H1 (cell line): ENCODE results near the gene RAB30. TPM values are rescaled to one million over a fixed set of nuclear protein-coding genes. Genes with fewer than 3 reads are reported as not detected.

Experiments
- CTCF ChIA-PET: fragments of 300-600 bp; sonication (Branson Sonifier 250); formaldehyde crosslinking; loops from one replicate; lab custom pipeline; 2021; ENCODE audit not compliant: partially characterized antibody; lab: Charles Lee
- POLR2A ChIA-PET: fragments of 300-600 bp; sonication (Branson Sonifier 250); formaldehyde crosslinking; loops from one replicate; lab custom pipeline; 2021; ENCODE audit warnings: inconsistent platforms; ENCODE audit not compliant: partially characterized antibody; lab: Charles Lee
- DNase-seq, 2 experiments: peaks; one replicate each; pipeline versions ENCODE4 v3.0.0 to v3.0.0-alpha.2; 2010 to 2022; ENCODE audit warnings: low spot score in 2 of 2, low read depth in 1 of 2, mixed read lengths in 1 of 2
- FAIRE-seq: peaks from 2 replicates; lab custom pipeline; 2011; peaks lifted over from hg19 to GRCh38; lab: Jason Lieb, UNC
- H2AFZ ChIP-seq: 2 replicates; pipeline ENCODE4 v1.8.1; 2012; ENCODE audit warnings: low read length, inconsistent platforms
- H2AK5ac ChIP-seq: 2 replicates; pipeline ENCODE4 v1.6.1; 2013; ENCODE audit warnings: low read depth, low read length
- H2BK120ac ChIP-seq: replicated peaks from 2 replicates; pipeline ENCODE3; 2013; ENCODE audit warnings: low read depth, low read length, inconsistent platforms
- H2BK12ac ChIP-seq: 2 replicates; pipeline ENCODE4 v1.6.1; 2013; ENCODE audit warnings: low read depth, low read length
- H2BK15ac ChIP-seq: 2 replicates; pipeline ENCODE4 v1.6.1; 2013; ENCODE audit warnings: low read length
- H2BK20ac ChIP-seq: 2 replicates; pipeline ENCODE4 v1.6.1; 2013; ENCODE audit warnings: low read length
- H2BK5ac ChIP-seq: 2 replicates; pipeline ENCODE4 v1.6.1; 2013; ENCODE audit warnings: low read depth, low read length
- H3K14ac ChIP-seq: 2 replicates; pipeline ENCODE4 v1.6.1; 2013; ENCODE audit warnings: inconsistent platforms; ENCODE audit not compliant: insufficient read length
- H3K18ac ChIP-seq: 2 replicates; pipeline ENCODE4 v1.6.1; 2013; ENCODE audit warnings: low read length; ENCODE audit errors: extremely low read depth
- H3K23ac ChIP-seq: 2 replicates; pipeline ENCODE4 v1.6.1; 2013; ENCODE audit warnings: inconsistent platforms; ENCODE audit not compliant: insufficient read length
- H3K23me2 ChIP-seq: 2 replicates; pipeline ENCODE4 v1.6.1; 2013; ENCODE audit warnings: low read depth, low read length
- H3K27ac ChIP-seq: 2 replicates; pipeline ENCODE4 v1.6.1; 2011; ENCODE audit warnings: low read depth, low read length, inconsistent platforms
- H3K27me3 ChIP-seq, 4 experiments: replicated peaks in 1 of 4; 1 replicate in 1 of 4; 2 replicates in 3 of 4; pipeline versions ENCODE4 v1.6.1 to v1.8.1; 2011 to 2013; ENCODE audit warnings: low read length in 3 of 4, mild to moderate bottlenecking in 3 of 4, inconsistent platforms in 2 of 4, mixed read lengths in 2 of 4, moderate library complexity in 1 of 4; ENCODE audit not compliant: control insufficient read depth in 3 of 4, insufficient read depth in 3 of 4; ENCODE audit errors: extremely low read depth in 1 of 4
- H3K36me3 ChIP-seq, 4 experiments: 2 replicates each; pipeline versions ENCODE4 v1.6.1 to v1.8.1; 2011 to 2013; ENCODE audit warnings: mild to moderate bottlenecking in 4 of 4, low read length in 3 of 4, moderate library complexity in 2 of 4, control low read depth in 1 of 4, inconsistent platforms in 1 of 4; ENCODE audit not compliant: insufficient read depth in 4 of 4, control insufficient read depth in 2 of 4
- H3K4ac ChIP-seq: replicated peaks from 2 replicates; pipeline ENCODE3; 2013; ENCODE audit warnings: low read length, low read depth, mixed read lengths, inconsistent platforms; ENCODE audit not compliant: insufficient read length
- H3K4me1 ChIP-seq, 4 experiments: replicated peaks in 1 of 4; 1 replicate in 1 of 4; 2 replicates in 3 of 4; pipeline versions ENCODE4 v1.6.1 to v1.8.1; 2011 to 2013; ENCODE audit warnings: low read length in 3 of 4, inconsistent platforms in 2 of 4, mixed read lengths in 1 of 4; ENCODE audit not compliant: insufficient read depth in 4 of 4, control insufficient read depth in 3 of 4
- H3K4me2 ChIP-seq, 2 experiments: 2 replicates each; pipeline versions ENCODE4 v1.6.1 to v1.8.1; 2011 to 2013; ENCODE audit warnings: low read depth in 2 of 2, low read length in 2 of 2, control low read depth in 1 of 2, inconsistent platforms in 1 of 2, mild to moderate bottlenecking in 1 of 2; ENCODE audit not compliant: insufficient read depth in 1 of 2
- H3K4me3 ChIP-seq, 4 experiments: fragments of 200-600, 300-600 bp in 1 of 4; sonication (generic), shearing (Covaris generic), sonication (Bioruptor Twin) in 1 of 4; 2 replicates each; pipeline versions ENCODE4 v1.5.1 to v1.8.1; 2011 to 2016; ENCODE audit warnings: low read length in 4 of 4, low read depth in 3 of 4, control low read depth in 2 of 4, inconsistent platforms in 2 of 4, mild to moderate bottlenecking in 2 of 4, mixed read lengths in 1 of 4, moderate library complexity in 1 of 4; ENCODE audit not compliant: insufficient read depth in 2 of 4; ENCODE audit errors: extremely low read depth in 1 of 4
- H3K56ac ChIP-seq: replicated peaks from 2 replicates; pipeline ENCODE3; 2013; ENCODE audit warnings: low read depth, mild to moderate bottlenecking, mixed read lengths, low read length, inconsistent platforms; ENCODE audit not compliant: insufficient read length
- H3K79me1 ChIP-seq: 2 replicates; pipeline ENCODE4 v1.6.1; 2013; ENCODE audit warnings: low read depth, low read length, control low read depth
- H3K79me2 ChIP-seq, 2 experiments: 2 replicates each; pipeline versions ENCODE4 v1.6.1 to v1.8.1; 2012 to 2013; ENCODE audit warnings: low read length in 2 of 2, mild to moderate bottlenecking in 2 of 2, inconsistent platforms in 1 of 2; ENCODE audit not compliant: insufficient read depth in 2 of 2, control insufficient read depth in 1 of 2
- H3K9ac ChIP-seq, 4 experiments: replicated peaks in 1 of 4; 1 replicate in 1 of 4; 2 replicates in 3 of 4; pipeline versions ENCODE4 v1.6.1 to v1.8.1; 2011 to 2013; ENCODE audit warnings: low read depth in 3 of 4, low read length in 3 of 4, control low read depth in 2 of 4, mild to moderate bottlenecking in 2 of 4, moderate library complexity in 2 of 4, inconsistent platforms in 1 of 4; ENCODE audit errors: extremely low read depth in 1 of 4
- H3K9me3 ChIP-seq, 2 experiments: 2 replicates each; pipeline versions ENCODE4 v1.6.1 to v1.8.1; 2012 to 2013; ENCODE audit warnings: mild to moderate bottlenecking in 2 of 2, moderate library complexity in 2 of 2, control low read depth in 1 of 2, inconsistent platforms in 1 of 2, low read depth in 1 of 2, low read length in 1 of 2, mixed read lengths in 1 of 2; ENCODE audit not compliant: insufficient read depth in 2 of 2
- H4K20me1 ChIP-seq, 2 experiments: replicated peaks in 1 of 2; 2 replicates each; pipeline versions ENCODE3 to v1.8.1; 2011 to 2013; ENCODE audit warnings: inconsistent platforms in 2 of 2, low read length in 2 of 2, mild to moderate bottlenecking in 1 of 2; ENCODE audit not compliant: insufficient read depth in 2 of 2, control insufficient read depth in 1 of 2
- H4K5ac ChIP-seq: 2 replicates; pipeline ENCODE4 v1.6.1; 2013; ENCODE audit warnings: low read length, low read depth, mixed read lengths, inconsistent platforms; ENCODE audit not compliant: insufficient read length
- H4K8ac ChIP-seq: 2 replicates; pipeline ENCODE4 v1.8.0; 2013; ENCODE audit warnings: mild to moderate bottlenecking, moderate library complexity, low read length, inconsistent platforms; ENCODE audit not compliant: insufficient read depth; ENCODE audit errors: extremely low read depth
- H4K91ac ChIP-seq: replicated peaks from 2 replicates; pipeline ENCODE3; 2013; ENCODE audit warnings: low read length, mixed read lengths, inconsistent platforms; ENCODE audit not compliant: insufficient read length
- CHD1 ChIP-seq: IDR thresholded peaks from 2 replicates; pipeline ENCODE4 v1.6.1; 2012; ENCODE audit warnings: low read depth, low read length, improper control_type of control experiment
- CHD2 ChIP-seq: IDR thresholded peaks from 2 replicates; pipeline ENCODE4 v1.6.1; 2012; ENCODE audit warnings: low read length, improper control_type of control experiment
- EGR1 ChIP-seq: IDR thresholded peaks from 2 replicates; pipeline ENCODE4 v1.6.1; 2011; ENCODE audit warnings: low read depth, low read length, borderline replicate concordance
- NRF1 ChIP-seq: IDR thresholded peaks from 2 replicates; pipeline ENCODE4 v1.6.1; 2011; ENCODE audit warnings: mild to moderate bottlenecking, low read depth, low read length, improper control_type of control experiment
- SIRT6 ChIP-seq: IDR thresholded peaks from one replicate; pipeline ENCODE4 v1.7.1; 2012; ENCODE audit warnings: low read length, inconsistent platforms
- SP2 ChIP-seq: IDR thresholded peaks from 2 replicates; pipeline ENCODE4 v1.6.1; 2012; ENCODE audit warnings: mild to moderate bottlenecking, low read length, inconsistent platforms
- WGBS, 2 experiments: shearing (Covaris generic) in 1 of 2; methylation state at CpG; one replicate each; pipeline versions ENCODE4 v1.1.6 to v1.1.7; 2013 to 2015; ENCODE audit warnings: low lambda C conversion rate in 2 of 2, mixed read lengths in 2 of 2, inconsistent platforms in 1 of 2, low coverage in 1 of 2, missing lambda C conversion rate in 1 of 2; ENCODE audit not compliant: insufficient replicate concordance in 2 of 2, insufficient coverage in 1 of 2, insufficient read length in 1 of 2; ENCODE audit errors: extremely low coverage in 1 of 2, missing lambda C conversion rate in 1 of 2; 5-methylcytosine and 5-hydroxymethylcytosine counted together
- polyA plus RNA-seq, 7 experiments: library from polyadenylated mRNA; depleted of rRNA in 3 of 7; stranded (reverse) in 5 of 7; unstranded in 2 of 7; fragments of >200 nt in 5 of 7; fragments of 200-250 nt in 2 of 7; gene quantifications; 1 replicate in 5 of 7; 2 replicates in 1 of 7; 4 replicates in 1 of 7; pipeline versions ENCODE4 v1.2.1 to v1.2.3, GENCODE V29; 2011 to 2013; ENCODE audit warnings: missing spikeins in 2 of 7, mixed read lengths in 2 of 7
- total RNA-seq: library from RNA; stranded (reverse); fragmentation: NEBNext Ultra II Directional; extraction: Animal tissue kit (Norgen Biotek cat#: 25700); gene quantifications from 2 replicates; pipeline ENCODE4 v1.2.1, GENCODE V29; 2021

Gene RAB30
- total and polyA plus RNA-seq, 2 of the 8 experiments (the other 6 are each of a cell fraction or from before 2014, with no cell fraction given), result 1.6 to 11.7 TPM

- no peak overlapping the region for H3K23ac ChIP-seq
- no peaks in the 10 kb centered on the region for H3K79me2 ChIP-seq
- H3K27me3 ChIP-seq, result no peaks in the 10 kb centered on the region
- no peak overlapping the region for H3K4me2 ChIP-seq
- no peak overlapping the region for H3K4ac ChIP-seq
- no peak overlapping the region for H4K5ac ChIP-seq
- no peak overlapping the region for H3K4me3 ChIP-seq
- H3K23me2 ChIP-seq, result no peaks in the 10 kb centered on the region
- H2BK5ac ChIP-seq, result no peak overlapping the region
- H2AK5ac ChIP-seq, result no peak overlapping the region
- no peak overlapping the region for H2AFZ ChIP-seq
- no peaks in the 10 kb centered on the region for H4K20me1 ChIP-seq
- TF ChIP-seq CHD1, result no peak
- TF ChIP-seq SP2, result no peak
- no peak for TF ChIP-seq SIRT6
- no peak for TF ChIP-seq EGR1
- no peak for TF ChIP-seq NRF1
- no peak for TF ChIP-seq CHD2
- H3K56ac ChIP-seq, result no peak overlapping the region
- H3K9ac ChIP-seq, result no peak overlapping the region
- H3K79me1 ChIP-seq, result no peaks in the 10 kb centered on the region; the same call in 1 of the 2 replicates
- H3K27ac ChIP-seq, result no peak overlapping the region
- DNase-seq (no peak), FAIRE-seq (no peak)
- POLR2A ChIA-PET, result no interaction called here
- no peaks in the 10 kb centered on the region for H3K36me3 ChIP-seq
- no peak overlapping the region for H4K91ac ChIP-seq
- CTCF ChIA-PET, result interaction anchor here (0.7 to 0.8 kb wide), 2 partner anchors 12 to 16 kb away, joined by 3 read pairs; no protein-coding TSS in a partner anchor
- H4K8ac ChIP-seq, result no peak overlapping the region
- H3K14ac ChIP-seq, result no peak overlapping the region
- no peak overlapping the region for H2BK15ac ChIP-seq
- H3K9me3 ChIP-seq, result no peaks in the 10 kb centered on the region
- H3K4me1 ChIP-seq, result peaks cover 1 to 3% (median 2%) of the 10 kb centered on the region in 4 experiments; a peak in 4 of 7 replicates
- H3K18ac ChIP-seq, result no peak overlapping the region
- 89% methylated on average over 5 of the region's 5 CpGs; no CpG with 5 or more reads in 1 of the 2 experiments for WGBS, 2 experiments
- no peak overlapping the region for H2BK120ac ChIP-seq
- H2BK20ac ChIP-seq, result no peak overlapping the region
- no peak overlapping the region for H2BK12ac ChIP-seq
These were observed 35.0 kb downstream of the RAB30 start for GRCh38 chr11:83036701-83037100.
